CD4-positive, CD25-positive, alpha-beta regulatory T cell (primary cell): ENCODE data around the gene AP1B1. TPM values are rescaled to one million over a fixed set of nuclear protein-coding genes. Genes with fewer than 3 reads are reported as not detected.
"Not testable (repeated sequence)": the region's sequence is repeated elsewhere in the genome, so short reads cannot be mapped to it uniquely, and the experiment has no call there.

Experiments
- ATAC-seq, 2 donors: fragments of 150-1000 bp; cut with Tn5 transposase; one replicate each; pipeline ENCODE4 v1.10.0; 2021; ENCODE audit warnings: low read depth in 2 of 2, moderate number of reproducible peaks in 2 of 2, moderate library complexity in 1 of 2
- DNase-seq, 3 donors: peaks; one replicate each; pipeline versions ENCODE4 v3.0.0 to v3.0.0-alpha.2; 2012 to 2022; ENCODE audit warnings: mixed read lengths in 1 of 3
- H3K27ac ChIP-seq: one replicate; pipeline ENCODE4 v1.7.0; 2013; ENCODE audit warnings: mild to moderate bottlenecking, low read length; ENCODE audit not compliant: insufficient read depth, poor library complexity, severe bottlenecking
- H3K27me3 ChIP-seq: one replicate; pipeline ENCODE4 v1.7.0; 2013; ENCODE audit warnings: low read length; ENCODE audit not compliant: control insufficient read depth, insufficient read depth
- H3K36me3 ChIP-seq: one replicate; pipeline ENCODE4 v1.7.0; 2013; ENCODE audit warnings: mild to moderate bottlenecking, low read length, moderate library complexity; ENCODE audit not compliant: control insufficient read depth, insufficient read depth
- H3K4me1 ChIP-seq: 2 replicates; pipeline ENCODE4 v1.7.0; 2013; ENCODE audit warnings: mild to moderate bottlenecking, low read length; ENCODE audit not compliant: insufficient read depth, control insufficient read depth, poor library complexity, severe bottlenecking
- H3K4me3 ChIP-seq: one replicate; pipeline ENCODE4 v1.7.0; 2013; ENCODE audit warnings: low read depth, mild to moderate bottlenecking, low read length, moderate library complexity
- H3K9me3 ChIP-seq, 2 experiments: 1 replicate in 1 of 2; 2 replicates in 1 of 2; pipeline ENCODE4 v1.7.0; 2013; ENCODE audit warnings: low read length in 2 of 2, mild to moderate bottlenecking in 1 of 2, moderate library complexity in 1 of 2; ENCODE audit not compliant: control insufficient read depth in 2 of 2
- H3K27ac Mint-ChIP-seq, 3 donors: one replicate each; pipeline ENCODE4 v1.8.0; 2020 to 2022; ENCODE audit warnings: mild to moderate bottlenecking in 3 of 3, mixed read lengths in 3 of 3, moderate library complexity in 2 of 3
- H3K27me3 Mint-ChIP-seq: one replicate; pipeline ENCODE4 v1.8.0; 2022; ENCODE audit warnings: mild to moderate bottlenecking, mixed read lengths
- H3K36me3 Mint-ChIP-seq: one replicate; pipeline ENCODE4 v1.8.0; 2020; ENCODE audit warnings: mixed read lengths
- H3K4me1 Mint-ChIP-seq, 4 donors: one replicate each; pipeline ENCODE4 v1.8.0; 2020 to 2022; ENCODE audit warnings: mixed read lengths in 4 of 4, mild to moderate bottlenecking in 1 of 4
- H3K4me3 Mint-ChIP-seq, 4 donors: one replicate each; pipeline ENCODE4 v1.8.0; 2020 to 2022; ENCODE audit warnings: mild to moderate bottlenecking in 4 of 4, mixed read lengths in 4 of 4, moderate library complexity in 3 of 4
- H3K9me3 Mint-ChIP-seq, 7 donors: one replicate each; pipeline ENCODE4 v1.8.0; 2020 to 2022; ENCODE audit warnings: mixed read lengths in 7 of 7, mild to moderate bottlenecking in 3 of 7, moderate library complexity in 2 of 7
- polyA plus RNA-seq, 4 donors: library from polyadenylated mRNA; unstranded; fragments of 300-500 nt; fragmentation: Illumina TruSeq; gene quantifications; one replicate each; pipeline ENCODE4 v1.2.3, GENCODE V29; 2021
- total RNA-seq: library from RNA; stranded (reverse); gene quantifications from one replicate; pipeline ENCODE4 v1.2.3, GENCODE V29; 2022

Gene AP1B1
- total and polyA plus RNA-seq, 5 donors from 2014 or later, result 11.7 to 40.8 (median 14.7) TPM

GRCh38 chr22:29377979-29378378 lies 10.4 kb downstream of the AP1B1 start:
- Histone ChIP-seq H3K36me3 (peaks cover 42% of the 10 kb centered on the region), H3K27me3 (no peaks in the 10 kb centered on the region), H3K27ac (no peak overlapping the region), H3K4me1 (peaks cover 5% of the 10 kb centered on the region), H3K4me3 (no peak overlapping the region), H3K9me3 (no peaks in the 10 kb centered on the region)
- no peak overlapping the region for H3K27ac Mint-ChIP-seq
- H3K4me3 Mint-ChIP-seq, result no peak overlapping the region
- H3K27me3 Mint-ChIP-seq, result no peaks in the 10 kb centered on the region
- no peaks in the 10 kb centered on the region for H3K9me3 Mint-ChIP-seq
- H3K4me1 Mint-ChIP-seq, result peaks cover 28 to 54% (median 43%) of the 10 kb centered on the region in 4 donors
- peaks cover 24% of the 10 kb centered on the region for H3K36me3 Mint-ChIP-seq
- DNase-seq, result no peak
- no peak for ATAC-seq

DNA sequence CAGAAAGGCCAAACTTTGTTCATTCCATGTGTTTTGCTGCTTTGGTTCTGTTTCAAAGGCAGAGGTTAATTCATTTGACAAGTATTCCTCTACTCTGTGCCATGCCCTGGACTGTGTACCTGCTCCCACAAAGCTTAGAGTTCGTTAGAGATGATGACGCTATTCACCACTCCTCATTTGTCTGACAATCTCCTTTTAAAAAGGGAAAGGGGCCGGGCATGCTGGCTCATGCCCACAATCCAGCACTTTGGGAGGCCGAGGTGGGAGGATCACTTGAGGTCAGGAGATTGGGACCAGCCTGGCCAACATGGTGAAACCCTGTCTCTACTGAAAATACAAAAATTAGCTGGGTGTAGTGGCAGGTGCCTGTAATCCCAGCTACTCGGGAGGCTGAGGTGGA lies 11.7 kb downstream of the AP1B1 start:
- Mint-ChIP-seq H3K36me3 (peaks cover 27% of the 10 kb centered on the region), H3K27ac (peak overlapping the region in 1 of 3 donors; percentile 43)
- H3K36me3 ChIP-seq, result peaks cover 35% of the 10 kb centered on the region

DNA sequence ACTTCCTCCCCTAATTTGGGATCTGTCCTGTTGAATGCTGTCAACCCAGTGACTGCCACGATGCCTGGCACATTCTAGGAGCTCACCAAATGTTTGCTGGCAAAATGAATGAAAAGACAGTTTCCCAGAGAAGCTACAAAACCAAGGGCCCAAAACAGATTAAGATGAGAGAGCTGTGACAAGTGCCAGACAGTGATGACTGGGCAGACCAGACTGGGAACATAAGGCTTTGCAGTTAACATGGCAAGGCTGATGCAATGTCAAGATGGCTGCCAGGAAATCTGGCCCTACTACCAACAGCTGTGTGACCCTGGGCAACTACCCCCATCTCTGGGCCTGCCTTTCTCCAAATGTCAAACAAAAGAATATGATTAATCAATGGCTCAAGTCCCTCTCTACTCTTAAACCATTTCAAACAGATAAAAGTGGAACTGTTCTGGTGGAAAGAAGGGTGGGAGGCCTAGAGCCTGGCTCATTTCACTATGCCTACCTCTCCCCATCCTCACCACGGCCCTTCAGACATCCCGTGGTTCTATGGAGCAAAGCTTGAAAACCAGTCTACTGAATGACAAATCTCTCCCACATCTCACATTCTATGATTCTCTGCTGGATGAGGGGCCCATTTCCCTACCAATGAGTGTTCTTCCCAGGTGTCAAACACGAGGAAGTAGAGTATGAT lies 12.8 kb downstream of the AP1B1 start:
- no peak overlapping the region for H3K4me3 Mint-ChIP-seq
- H3K36me3 Mint-ChIP-seq, result peaks cover 26% of the 10 kb centered on the region

More for the DNA sequence above, 11.7 kb downstream of the AP1B1 start:
- H3K4me3 Mint-ChIP-seq, H3K4me1 ChIP-seq, H3K4me3 ChIP-seq, H3K27ac ChIP-seq, DNase-seq, H3K27me3 Mint-ChIP-seq, H3K9me3 Mint-ChIP-seq, ATAC-seq, H3K27me3 ChIP-seq, H3K9me3 ChIP-seq: not testable (repeated sequence)
- H3K4me1 Mint-ChIP-seq, result peaks cover 19 to 46% (median 35%) of the 10 kb centered on the region in 4 donors

DNA sequence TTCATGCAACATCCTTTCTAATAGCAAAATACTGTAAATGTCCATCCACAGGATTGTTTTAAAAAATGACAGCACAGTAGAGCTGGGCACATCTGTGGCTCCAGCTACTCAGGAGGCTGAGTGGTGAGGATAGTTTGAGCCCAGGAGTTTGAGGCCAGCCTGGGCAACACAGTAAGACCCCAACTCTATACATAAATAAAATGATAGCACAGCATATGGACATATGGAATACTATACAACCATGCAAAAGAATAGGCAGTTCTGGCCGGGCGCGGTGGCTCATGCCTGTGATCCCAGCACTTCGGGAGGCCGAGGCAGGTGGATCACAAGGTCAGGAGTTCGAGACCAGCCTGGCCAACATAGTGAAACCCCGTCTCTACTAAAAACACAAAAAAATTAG lies 13.6 kb downstream of the AP1B1 start:
- H3K9me3 Mint-ChIP-seq, H3K27me3 ChIP-seq, H3K27ac ChIP-seq, H3K4me3 Mint-ChIP-seq, DNase-seq, H3K4me3 ChIP-seq, H3K27ac Mint-ChIP-seq, H3K4me1 ChIP-seq, H3K9me3 ChIP-seq, ATAC-seq, H3K27me3 Mint-ChIP-seq: not testable (repeated sequence)
- H3K4me1 Mint-ChIP-seq, result peaks cover 8 to 33% (median 22%) of the 10 kb centered on the region in 4 donors
- H3K36me3 ChIP-seq, result peaks cover 37% of the 10 kb centered on the region
- H3K36me3 Mint-ChIP-seq, result peaks cover 26% of the 10 kb centered on the region

More for the DNA sequence above, 12.8 kb downstream of the AP1B1 start:
- H3K27ac ChIP-seq, result no peak overlapping the region
- Mint-ChIP-seq H3K27me3 (no peaks in the 10 kb centered on the region), H3K4me1 (peaks cover 15 to 39% (median 27%) of the 10 kb centered on the region in 4 donors), H3K9me3 (no peaks in the 10 kb centered on the region), H3K27ac (peak overlapping the region in 2 of 3 donors; percentile 26 to 43)
- H3K4me1 ChIP-seq, result peaks cover 5% of the 10 kb centered on the region
- H3K4me3 ChIP-seq, result no peak overlapping the region
- H3K9me3 ChIP-seq, result no peaks in the 10 kb centered on the region
- H3K27me3 ChIP-seq, result no peaks in the 10 kb centered on the region
- peaks cover 35% of the 10 kb centered on the region for H3K36me3 ChIP-seq
- DNase-seq (no peak), ATAC-seq (no peak)

DNA sequence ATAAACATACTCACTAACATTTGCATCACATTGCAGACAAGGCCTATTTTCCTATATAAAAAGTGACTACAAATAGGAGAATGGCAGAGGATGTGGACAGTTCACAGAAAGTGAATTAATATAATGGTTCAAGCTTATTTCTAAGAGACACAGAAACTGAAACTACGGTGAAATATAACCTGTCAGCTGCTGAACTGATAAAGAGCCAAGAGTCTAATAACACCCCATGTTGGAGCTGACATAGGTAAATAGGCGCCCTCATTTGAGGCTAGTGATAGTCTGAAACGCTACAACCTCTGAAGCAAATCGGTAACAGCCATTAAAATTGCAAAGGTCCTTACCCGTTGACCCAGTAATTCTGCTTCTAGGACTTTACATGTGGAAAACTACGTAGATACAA lies 14.0 kb downstream of the AP1B1 start:
- DNase-seq (peak in 1 of 3 donors; percentile 39), ATAC-seq (no peak)
- Histone ChIP-seq H3K27me3 (no peaks in the 10 kb centered on the region), H3K36me3 (peaks cover 34% of the 10 kb centered on the region), H3K4me1 (peaks cover 5% of the 10 kb centered on the region), H3K4me3 (no peak overlapping the region), H3K27ac (no peak overlapping the region), H3K9me3 (no peaks in the 10 kb centered on the region)
- H3K9me3 Mint-ChIP-seq, result no peaks in the 10 kb centered on the region
- H3K27me3 Mint-ChIP-seq, result no peaks in the 10 kb centered on the region
- H3K36me3 Mint-ChIP-seq, result peaks cover 26% of the 10 kb centered on the region
- no peak overlapping the region for H3K4me3 Mint-ChIP-seq
- H3K27ac Mint-ChIP-seq, result peak overlapping the region in 1 of 3 donors; percentile 69
- H3K4me1 Mint-ChIP-seq, result peaks cover 6 to 31% (median 20%) of the 10 kb centered on the region in 4 donors

- H3K4me3 Mint-ChIP-seq, result no peak overlapping the region
- no peak overlapping the region for H3K27ac Mint-ChIP-seq
- peaks cover 24% of the 10 kb centered on the region for H3K36me3 ChIP-seq
- DNase-seq (no peak), ATAC-seq (no peak)
- H3K4me3 ChIP-seq, result no peak overlapping the region
- H3K27ac ChIP-seq, result no peak overlapping the region
- no peaks in the 10 kb centered on the region for H3K9me3 ChIP-seq
- no peaks in the 10 kb centered on the region for H3K9me3 Mint-ChIP-seq
- peaks cover under 1% of the 10 kb centered on the region for H3K4me1 ChIP-seq
- H3K27me3 Mint-ChIP-seq, result no peaks in the 10 kb centered on the region
- no peaks in the 10 kb centered on the region for H3K27me3 ChIP-seq
- H3K36me3 Mint-ChIP-seq, result peaks cover 28% of the 10 kb centered on the region
- peaks cover 0 to 25% (median 19%) of the 10 kb centered on the region in 4 donors for H3K4me1 Mint-ChIP-seq
Measured at GRCh38 chr22:29370537-29370936, 17.8 kb downstream of the AP1B1 start.

GRCh38 chr22:29369460-29369859 lies 18.9 kb downstream of the AP1B1 start:
- Mint-ChIP-seq H3K9me3 (no peaks in the 10 kb centered on the region), H3K27ac (peak overlapping the region in 1 of 3 donors; percentile 44), H3K36me3 (peaks cover 24% of the 10 kb centered on the region), H3K4me3 (no peak overlapping the region), H3K4me1 (peaks cover 0 to 23% (median 17%) of the 10 kb centered on the region in 4 donors), H3K27me3 (no peaks in the 10 kb centered on the region)
- Histone ChIP-seq H3K4me1 (no peaks in the 10 kb centered on the region), H3K27me3 (no peaks in the 10 kb centered on the region), H3K4me3 (no peak overlapping the region), H3K36me3 (peaks cover 21% of the 10 kb centered on the region), H3K27ac (no peak overlapping the region), H3K9me3 (no peaks in the 10 kb centered on the region)
- ATAC-seq, result no peak
- no peak for DNase-seq

DNA sequence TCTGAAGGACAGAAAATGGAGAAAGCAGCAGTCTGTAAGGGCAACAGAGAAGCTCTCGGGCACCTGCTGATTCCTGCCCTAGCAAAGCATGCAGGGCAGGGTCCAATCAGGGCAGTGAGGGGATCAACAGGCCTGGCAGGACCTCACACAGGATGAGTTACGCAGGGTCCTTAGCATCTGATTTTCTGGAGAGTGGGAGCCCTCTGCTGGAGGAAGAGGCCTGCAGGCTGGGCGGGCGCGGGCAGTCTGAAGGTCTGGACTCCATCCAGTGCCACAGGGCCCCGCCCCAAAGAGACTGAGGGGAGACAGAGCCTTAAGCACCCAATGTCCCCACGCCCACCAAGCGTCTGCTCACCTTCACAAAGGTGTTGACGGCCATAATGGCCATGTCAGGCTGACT lies 28.9 kb downstream of the AP1B1 start:
- H3K27ac ChIP-seq, result no peak overlapping the region
- no peak overlapping the region for H3K4me3 Mint-ChIP-seq
- no peaks in the 10 kb centered on the region for H3K9me3 Mint-ChIP-seq
- no peaks in the 10 kb centered on the region for H3K27me3 ChIP-seq
- no peaks in the 10 kb centered on the region for H3K9me3 ChIP-seq
- peaks cover 24% of the 10 kb centered on the region for H3K36me3 Mint-ChIP-seq
- DNase-seq (no peak), ATAC-seq (no peak)
- H3K4me1 ChIP-seq, result no peaks in the 10 kb centered on the region
- H3K27me3 Mint-ChIP-seq, result no peaks in the 10 kb centered on the region
- peaks cover 0 to 4% (median 0%) of the 10 kb centered on the region in 4 donors for H3K4me1 Mint-ChIP-seq
- H3K4me3 ChIP-seq, result no peak overlapping the region
- H3K36me3 ChIP-seq, result peaks cover 45% of the 10 kb centered on the region
- H3K27ac Mint-ChIP-seq, result no peak overlapping the region
